Activated CD8-positive, alpha-beta memory T cell treated with anti-CD3 and anti-CD28 coated beads, Interleukin-2, amount 50 U/mL, for 1 hour (primary cell): ENCODE data around the gene NRXN3.

Source experiments
- DNase-seq: peaks from one replicate; pipeline ENCODE4 v3.0.0-alpha.2; 2020; ENCODE audit errors: extremely low read depth

The NRXN3 gene

DNA sequence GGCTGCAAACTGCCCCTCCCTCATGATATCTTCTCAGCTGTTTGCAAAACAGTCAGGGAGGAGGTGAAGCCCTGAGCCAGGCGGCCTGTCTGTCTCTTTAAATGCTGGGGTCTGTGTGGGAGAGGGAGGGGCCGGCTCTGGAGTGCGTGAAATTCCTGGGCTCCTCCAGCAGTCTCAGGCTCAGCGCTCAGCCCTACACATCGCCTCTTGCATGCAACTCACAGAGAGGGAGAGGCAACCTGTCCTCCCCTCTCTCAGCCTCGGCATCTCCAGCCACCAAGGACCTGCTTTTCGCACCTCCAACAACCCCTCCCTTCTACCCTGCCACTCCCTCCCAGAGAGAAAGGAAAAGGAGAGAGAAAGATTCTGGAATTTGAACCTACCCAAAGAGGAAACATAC lies at the start of gene NRXN3:
NRXN3 (plus strand) TSS at position 171 of the 400 bp plus-strand sequence. CDS start 72,721 bp downstream, outside the sequence.
- DNase-seq, result no peak

DNA sequence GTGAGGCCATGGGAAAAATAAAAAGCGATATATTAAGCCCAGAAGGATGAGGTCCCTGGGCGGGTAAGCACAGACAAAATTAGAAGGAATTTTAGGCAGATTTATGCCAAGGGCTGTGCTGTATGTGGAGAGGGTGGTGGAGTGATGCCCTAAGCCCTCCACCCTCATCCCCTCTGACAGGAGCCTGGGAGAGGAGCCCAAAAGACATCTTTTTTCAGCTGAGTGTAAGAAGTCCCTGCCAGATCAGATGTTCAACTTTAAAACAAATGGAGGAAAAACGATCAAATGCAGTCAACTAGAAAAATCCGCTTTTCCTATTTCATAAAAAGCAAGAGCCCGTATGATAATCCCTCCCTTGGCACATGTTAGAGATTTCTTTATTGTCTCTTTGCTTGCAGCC lies 47.7 kb upstream of the NRXN3 start:
- DNase-seq, result no peak

DNA sequence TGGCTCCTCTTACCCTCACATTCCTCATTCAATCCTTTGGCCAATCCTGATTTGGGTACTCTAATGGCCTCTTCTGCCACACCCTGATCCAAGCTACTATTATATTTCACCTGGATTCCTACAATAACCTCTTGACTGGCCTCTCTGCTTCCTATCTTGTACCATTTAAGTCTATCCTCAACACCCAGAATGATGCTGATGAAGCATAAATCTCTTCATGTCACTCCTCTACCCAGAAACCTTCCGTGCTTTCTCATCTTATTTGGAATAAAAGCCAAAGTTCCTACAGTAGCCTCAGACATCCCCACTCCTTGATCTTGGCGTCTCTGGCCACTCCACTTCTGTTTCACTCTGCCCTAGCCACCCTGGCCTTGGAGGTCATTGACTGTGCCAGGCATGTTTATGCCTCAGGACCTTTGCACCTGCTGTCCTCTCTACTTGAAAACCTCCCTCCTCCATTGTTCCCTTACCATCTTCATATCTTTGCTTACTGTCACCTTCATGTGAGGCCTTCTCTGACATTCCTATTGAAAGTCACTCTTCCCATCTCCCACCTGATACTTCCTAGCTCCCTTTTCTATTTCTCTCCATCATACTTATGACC lies 46.4 kb upstream of the NRXN3 start:
- no peak for DNase-seq

DNA sequence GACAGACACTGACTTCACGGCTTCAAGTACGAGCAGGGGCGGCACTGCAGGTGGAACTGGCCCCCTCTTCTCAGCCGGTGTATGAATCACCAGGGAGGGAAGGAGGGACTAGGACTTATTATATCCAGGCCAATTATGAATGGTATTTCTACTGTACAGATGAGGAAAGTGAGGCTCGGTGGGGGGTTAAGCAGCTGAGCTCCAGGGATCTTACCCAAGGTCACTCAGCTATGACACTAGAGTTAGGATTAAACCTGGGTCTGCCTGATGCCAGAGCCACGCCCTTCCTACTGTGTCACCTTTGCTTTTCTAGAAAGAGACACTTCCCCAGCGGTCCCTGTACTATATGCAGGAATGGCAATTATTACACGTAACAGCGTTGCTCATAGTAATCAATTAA lies 42.2 kb upstream of the NRXN3 start:
- DNase-seq, result no peak

DNA sequence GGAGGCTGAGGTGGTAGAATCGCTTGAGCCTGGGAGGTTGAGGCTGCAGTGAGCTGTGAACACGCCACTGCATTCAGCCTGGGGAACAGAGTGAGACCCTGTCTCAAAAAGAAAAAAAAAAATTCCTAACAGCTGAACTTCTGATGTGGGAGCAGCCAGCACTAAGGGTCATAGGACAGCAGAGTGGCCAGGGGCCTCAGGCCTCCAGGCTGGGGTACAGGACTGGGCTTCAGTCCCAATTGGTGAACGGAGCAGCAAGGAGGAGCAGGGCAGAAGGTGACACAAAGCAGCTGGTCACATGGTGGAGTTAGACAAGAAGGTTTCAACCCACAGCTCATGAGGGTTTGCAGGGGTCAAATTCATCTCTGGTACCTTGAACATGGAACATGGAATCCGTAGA lies 40.8 kb upstream of the NRXN3 start:
- no peak for DNase-seq

DNA sequence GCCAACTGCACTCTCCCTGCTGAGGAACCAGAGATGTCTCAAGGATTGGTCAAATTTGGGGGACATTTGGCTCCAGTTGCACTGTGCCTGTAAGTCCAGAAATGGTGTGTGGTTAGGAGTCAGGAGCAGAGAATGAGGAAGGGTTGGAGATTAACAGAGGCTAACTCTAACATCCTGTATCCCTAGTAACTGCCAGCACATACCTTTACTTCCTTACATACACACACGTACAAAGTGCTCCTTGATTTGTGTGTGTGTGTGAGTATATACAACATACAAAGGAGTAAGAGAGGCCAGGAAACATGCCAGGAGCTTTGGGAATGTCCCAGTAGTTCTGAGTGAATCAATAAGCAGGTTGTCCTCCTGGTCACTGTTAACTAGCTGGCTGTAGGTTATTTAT lies 39.8 kb upstream of the NRXN3 start:
- DNase-seq, result no peak

DNA sequence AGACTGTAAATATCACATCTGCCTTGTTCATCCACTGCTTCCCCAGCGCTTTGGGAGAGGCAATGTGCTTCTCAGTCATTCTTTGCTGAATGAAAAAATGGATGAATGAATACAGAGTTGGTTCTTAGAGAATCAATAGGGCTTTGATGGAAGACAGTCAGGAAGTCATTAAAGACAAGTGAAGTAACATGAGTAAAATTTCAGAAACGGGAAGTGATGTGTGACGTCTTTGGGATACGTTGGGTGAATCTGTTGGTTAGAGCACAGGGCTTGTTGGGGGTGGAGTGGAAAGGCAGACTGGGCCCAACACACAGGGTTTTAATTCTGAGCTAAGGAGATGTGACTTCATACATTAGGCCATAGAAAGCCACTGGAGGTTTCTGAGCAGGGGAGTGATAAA lies 39.0 kb upstream of the NRXN3 start:
- DNase-seq, result no peak

DNA sequence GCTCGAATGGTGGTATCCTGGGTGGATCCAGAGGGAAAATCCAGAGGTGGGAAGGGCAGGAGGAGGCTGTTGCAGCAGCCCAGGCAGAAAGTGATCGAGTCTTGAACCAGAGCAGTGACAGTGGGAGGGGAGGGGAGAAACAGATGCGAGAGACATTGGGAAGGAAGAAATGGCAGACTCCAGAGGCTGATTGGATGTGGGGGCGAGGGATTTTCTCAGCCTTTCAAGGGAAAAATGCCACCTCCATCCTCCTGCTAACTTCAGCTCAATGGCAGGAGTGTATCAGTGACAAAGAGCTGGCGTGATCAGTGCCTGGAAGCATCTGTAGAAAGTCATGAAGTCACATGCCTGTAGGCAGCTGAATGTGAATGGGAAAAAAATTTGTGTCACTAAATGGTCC lies 38.6 kb upstream of the NRXN3 start:
- DNase-seq, result no peak

DNA sequence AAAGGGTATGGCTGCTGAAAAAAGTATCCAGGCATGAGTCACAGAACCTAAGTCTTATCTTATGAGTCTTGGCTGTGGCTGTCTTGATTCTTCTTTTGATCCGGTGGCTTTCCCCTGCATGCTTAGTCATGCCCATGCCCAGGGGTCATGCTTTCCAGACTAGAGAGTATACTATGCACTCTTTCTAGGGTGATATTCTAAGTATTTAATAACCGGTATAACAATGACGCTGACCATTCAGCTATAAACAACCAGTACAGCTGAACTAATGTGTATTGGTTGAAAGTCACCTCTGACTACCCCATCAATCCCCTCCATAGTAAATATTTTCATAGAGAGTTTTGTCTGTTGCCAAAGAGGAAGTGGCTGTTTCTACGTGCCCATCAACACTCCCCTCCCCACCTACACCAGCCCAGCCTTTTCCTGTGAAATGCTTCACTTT lies 34.7 kb upstream of the NRXN3 start:
- DNase-seq, result no peak

DNA sequence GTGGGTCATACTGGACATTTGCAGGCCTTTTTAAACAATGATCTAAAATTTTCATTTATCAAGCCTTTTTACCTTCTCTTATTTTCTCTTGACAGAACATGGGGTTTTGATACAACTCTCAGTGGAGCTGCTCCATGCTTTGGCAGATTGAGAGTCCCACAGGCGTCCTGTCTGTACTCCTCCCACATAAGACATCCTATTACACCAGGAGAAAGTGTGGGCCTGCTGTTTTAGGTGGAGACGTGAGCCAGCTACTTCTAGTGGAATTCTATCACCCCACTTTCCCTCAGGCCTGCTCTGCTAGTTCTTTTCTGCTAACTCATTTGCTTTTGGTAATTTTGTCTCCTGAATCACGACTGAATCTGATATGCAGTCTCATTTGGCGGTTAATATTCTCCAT lies 33.5 kb upstream of the NRXN3 start:
- DNase-seq, result no peak

DNA sequence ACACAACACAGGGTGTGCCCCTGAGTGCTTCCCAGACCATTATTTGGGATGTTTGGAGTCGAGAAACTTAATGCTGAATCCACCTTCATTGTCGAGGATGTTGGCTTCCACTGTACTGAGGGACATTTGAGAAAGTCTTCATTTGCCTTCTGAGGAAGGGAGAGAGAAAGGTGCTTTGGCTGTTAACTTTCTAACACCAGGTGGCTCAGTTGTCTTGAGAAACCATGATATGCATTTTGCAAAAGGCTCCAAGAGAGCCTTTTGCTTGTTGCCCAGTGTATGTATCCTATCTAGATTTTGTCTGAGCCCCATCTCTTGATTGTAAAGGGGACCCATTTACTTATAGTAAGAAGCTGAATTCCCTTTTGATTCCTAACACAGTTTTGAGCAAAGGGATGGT lies 28.6 kb upstream of the NRXN3 start:
- no peak for DNase-seq

DNA sequence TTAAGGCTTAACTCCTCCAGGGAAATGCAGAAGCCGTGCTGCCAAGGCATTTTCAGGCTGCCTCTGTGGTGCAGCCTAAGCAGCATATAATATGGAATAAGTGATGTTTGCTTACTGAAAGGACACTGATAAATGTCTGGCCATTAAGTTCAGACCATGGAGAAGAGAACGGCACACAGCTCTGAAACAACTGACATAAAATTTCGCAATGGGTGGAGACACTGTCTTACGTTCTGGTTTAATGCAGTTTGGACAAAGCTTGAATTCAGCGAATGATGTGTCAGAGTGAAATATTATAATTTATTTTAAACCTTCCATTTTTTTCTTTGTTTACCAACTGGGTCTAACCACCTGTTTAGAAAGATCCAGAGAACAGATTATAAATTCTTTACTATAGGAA lies 27.2 kb upstream of the NRXN3 start:
- DNase-seq, result no peak

DNA sequence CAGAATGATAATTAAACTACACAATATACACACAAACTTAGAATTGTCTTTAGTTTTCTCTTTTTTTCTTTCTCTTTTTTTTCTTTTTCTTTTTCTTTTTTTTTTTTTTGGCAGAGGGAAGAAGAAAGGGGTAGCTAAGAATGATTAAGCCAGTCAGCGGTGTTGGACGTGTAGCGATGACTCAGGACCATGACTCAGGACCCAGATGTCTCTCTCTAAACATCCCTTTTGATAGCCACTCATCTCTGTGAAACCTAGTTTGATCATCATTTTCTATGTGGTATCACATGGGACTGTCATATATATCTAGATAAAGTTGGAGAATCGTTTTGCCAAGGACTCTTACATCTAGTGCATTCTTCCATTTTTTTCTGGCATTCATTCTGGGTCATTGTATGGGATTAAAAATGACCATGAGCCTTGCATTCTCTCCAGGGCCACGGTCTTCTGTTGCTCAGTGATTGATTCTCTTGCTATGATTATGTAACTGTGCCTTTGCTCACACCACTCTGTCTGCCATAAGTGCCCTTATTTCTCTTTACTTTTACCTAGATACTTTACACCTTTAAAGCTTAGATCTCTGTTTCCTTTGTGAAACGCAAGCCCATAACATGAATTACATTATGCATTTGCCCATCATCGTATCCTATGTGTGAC lies 26.6 kb upstream of the NRXN3 start:
- no peak for DNase-seq

DNA sequence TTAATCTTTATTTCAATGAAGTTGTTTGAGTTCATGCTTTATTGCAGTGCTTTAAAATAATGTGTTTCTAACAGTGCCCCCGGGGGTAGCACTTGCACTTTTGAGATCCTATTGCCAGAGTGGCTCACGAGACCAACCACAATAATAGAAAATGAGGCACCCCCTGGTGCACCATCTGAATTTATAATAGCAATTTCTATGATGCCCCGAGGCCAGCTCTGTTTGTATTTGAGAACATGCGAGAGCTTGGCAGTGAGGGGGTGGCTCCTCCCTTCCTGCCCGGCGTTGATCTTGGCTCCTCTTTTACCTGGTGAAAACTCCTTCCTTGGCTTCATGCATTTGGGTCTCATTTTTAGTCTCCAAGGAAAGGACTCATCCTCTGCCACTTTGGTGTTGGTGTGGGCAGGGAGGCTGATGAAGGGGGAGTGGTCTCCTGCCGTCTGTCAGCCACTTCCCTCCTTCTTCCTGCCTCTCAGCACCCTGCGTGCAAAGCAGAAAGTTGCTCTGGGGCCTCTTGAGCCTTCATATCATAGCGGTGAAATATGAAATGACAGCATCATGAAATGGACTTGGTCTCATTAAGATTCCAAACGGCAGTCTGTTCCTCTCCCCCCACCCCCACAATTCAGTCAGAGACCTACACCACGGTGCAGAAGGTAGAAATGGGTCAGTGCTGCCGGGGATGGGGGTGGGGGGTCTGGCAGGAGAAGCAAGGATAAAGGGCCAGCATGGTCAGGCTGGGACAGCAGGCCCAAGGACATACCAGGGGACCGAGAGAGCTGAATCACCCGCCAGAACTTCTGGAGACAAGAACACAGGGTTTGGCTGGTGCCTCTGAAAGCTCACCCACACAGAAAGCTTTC lies 17.7 kb upstream of the NRXN3 start:
- DNase-seq, result no peak

DNA sequence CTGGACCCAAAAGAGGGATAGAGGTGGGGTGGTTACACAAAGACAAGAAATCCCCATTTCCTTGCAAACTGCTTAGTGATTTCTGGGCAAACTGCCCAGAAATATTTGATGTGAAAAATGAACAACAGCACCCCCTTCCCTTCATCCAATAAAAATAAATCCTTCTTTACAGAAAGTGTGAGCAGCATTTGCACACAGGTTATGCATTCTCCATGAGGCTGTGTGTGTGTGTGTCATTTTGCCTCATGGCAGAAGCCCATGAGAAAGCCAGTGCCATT lies 17.2 kb upstream of the NRXN3 start:
- no peak for DNase-seq

DNA sequence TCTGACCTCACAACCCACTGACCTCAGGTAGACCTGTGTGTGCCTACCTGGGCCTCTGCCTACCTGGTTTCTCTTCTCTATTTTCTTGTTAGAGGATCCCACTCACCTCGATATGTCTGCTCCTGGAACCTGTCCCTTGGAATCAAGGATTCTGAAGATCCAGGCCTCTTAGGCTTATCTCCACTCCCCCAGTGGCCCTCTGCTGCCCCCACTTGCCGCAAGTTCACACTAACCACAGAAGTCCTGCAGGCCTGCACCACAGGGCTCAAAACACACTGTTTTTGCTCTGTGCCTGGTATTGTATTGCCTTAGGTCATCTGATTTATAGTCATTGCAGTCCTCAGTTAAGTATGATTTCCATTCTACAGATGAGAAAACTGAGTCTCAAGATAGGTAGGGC lies 15.3 kb upstream of the NRXN3 start:
- no peak for DNase-seq

DNA sequence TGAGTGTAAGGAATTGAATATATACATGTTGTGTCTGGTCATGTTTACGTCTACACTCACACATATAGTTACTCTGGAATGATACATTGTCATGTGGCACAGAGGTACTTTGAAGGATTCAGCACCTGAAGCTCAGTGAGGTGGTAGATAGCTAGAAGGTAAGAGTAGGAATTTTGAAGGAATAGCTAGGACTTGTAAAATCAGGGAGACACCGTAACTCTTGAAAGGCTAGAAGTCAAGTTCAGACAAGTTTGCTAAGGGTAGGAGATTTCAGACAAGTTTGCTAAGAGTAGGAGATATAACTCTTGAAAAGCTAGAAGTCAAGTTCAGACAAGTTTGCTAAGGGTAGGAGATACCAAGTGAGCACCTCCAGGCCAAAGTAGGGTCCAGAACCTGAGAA lies 14.0 kb upstream of the NRXN3 start:
- DNase-seq, result no peak

DNA sequence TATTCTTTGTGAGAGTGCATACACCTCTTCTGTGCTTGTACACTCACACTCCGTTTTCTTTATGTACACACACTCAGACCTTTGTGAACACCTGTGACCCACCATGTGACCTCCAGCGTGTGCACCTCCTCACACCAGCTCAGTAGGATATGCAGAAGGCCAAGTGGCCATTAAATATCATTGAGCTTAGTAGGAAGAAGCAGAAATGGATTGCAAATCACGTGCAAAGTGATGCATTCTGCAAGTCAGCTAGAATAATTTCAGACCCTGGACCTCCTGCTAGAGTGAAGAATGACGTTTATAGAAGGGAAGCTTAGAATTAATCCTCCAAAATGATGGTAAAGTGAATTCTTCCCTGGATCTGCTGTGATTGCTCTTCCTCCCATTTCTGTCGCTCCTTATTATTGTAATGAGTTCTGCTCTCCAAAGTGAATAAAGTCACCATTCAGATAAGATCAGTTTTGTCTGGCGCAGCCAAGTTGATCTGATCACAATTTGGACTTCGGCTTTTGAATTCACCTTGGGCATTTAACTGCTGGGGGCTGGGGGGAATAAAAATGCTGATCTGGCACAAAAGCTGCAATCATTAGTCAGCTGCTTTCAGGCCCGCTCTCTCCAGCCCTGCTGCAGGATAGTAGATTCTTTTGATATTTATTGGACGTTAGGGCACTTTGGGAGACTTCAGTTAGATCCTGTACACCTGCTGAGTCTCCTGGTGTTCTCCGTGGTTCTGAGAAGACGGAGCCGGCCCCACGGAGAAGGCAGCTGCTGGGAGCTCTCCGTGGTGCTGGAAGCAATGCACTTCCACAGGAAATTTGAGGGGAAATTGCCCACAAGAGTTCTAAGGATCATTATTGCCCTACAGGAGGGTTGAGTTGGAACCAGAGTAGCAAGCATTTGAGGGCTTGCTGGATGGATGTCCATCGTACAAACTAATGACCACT lies 12.4 kb upstream of the NRXN3 start:
- no peak for DNase-seq

DNA sequence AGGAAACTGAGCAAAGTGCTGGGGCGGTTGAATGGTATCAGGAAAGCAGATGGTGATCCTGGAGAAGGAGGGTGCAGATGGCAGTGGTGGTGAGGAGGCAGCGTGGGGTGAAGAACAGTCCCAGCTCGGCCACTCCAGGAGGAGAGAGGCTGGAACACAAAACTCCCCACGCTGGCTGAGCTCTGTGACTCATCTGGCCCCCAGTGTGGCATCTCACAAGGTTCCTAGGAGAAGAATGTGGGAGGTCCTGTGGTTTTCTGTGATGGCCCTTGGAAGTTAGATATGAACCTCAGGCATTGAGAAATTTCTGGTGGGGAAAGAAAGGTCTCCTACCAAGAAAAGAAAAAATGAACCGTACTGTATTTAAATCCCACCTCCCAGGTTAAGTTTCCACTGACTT lies 8.0 kb upstream of the NRXN3 start:
- DNase-seq, result no peak

DNA sequence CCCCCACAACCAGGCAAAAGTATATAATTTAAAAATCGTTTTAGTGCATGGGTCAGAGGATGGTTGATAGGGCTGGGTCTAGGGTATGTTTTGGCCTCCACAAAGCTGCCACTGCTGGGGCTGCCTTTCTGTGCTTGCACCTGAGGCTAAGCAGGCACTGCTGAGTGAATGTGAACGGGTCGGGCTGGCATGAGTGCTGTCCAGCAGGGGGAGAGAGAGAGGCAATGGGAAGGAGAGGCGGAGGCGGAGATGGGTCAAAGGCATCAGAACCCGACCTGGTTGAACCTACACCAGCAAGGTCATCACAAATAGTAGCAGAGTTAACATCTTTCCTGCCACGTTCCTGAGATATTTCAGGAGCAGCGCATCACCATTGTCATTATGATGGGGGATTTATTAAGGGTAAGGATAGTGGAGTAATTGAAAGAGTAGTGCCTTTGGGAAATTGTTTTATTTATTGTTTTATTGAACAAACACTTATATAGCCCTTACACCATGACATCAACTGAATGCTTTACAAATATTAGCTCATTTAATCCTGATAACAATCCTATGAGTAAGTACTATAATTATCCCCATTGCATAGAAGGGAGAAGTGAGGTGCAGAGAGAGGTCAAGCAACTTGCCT lies 5.8 kb upstream of the NRXN3 start:
- no peak for DNase-seq

DNA sequence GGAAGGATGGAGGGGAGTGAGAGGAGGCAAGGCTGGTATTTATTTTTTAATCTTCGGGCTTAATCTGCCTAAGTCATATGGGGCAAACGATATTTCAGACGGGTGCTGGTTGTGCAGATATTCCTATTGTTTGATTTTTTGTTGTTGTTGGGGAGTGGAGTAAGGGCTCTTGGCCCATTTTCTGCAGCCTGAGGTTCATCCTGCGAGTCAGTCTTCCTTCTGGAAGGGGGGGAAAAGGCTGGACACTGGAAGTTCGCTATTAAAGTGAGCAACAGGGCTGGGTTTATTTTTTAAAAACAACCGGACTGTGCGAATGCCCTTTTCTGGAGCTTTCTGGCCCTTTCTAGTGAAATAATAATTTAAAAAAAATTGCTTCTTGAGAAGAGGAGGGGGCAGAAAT lies 2.3 kb downstream of the NRXN3 start:
- no peak for DNase-seq
